Adrenal gland (tissue), 12 donors: ENCODE data around the gene METAP2. TPM values are rescaled to one million over a fixed set of nuclear protein-coding genes. Genes with fewer than 3 reads are reported as not detected.
A peak's percentile ranks its signal among the peaks of the same experiment; 100 is the strongest.

ENCODE experiments used
- DNase-seq, 7 donors: peaks; one replicate each; pipeline ENCODE4 v3.0.0-alpha.2; 2019 to 2020
- H3K27ac ChIP-seq, 5 donors: fragments of 200-600 bp; sonication (generic) in 4 of 5; 1 replicate in 3 of 5; 2 replicates in 2 of 5; pipeline versions ENCODE4 v1.5.1 to v1.8.0; 2016 to 2020; ENCODE audit warnings: mild to moderate bottlenecking in 1 of 5
- H3K27me3 ChIP-seq: fragments of 200-600 bp; 2 replicates; pipeline ENCODE4 v1.8.0; 2021
- H3K36me3 ChIP-seq, 2 donors: fragments of 200-600 bp; replicated peaks in 1 of 2; 1 replicate in 1 of 2; 2 replicates in 1 of 2; pipeline versions ENCODE4 v1.5.1 to v1.8.0; 2018 to 2022
- H3K4me1 ChIP-seq, 2 donors: fragments of 200-600 bp; replicated peaks in 1 of 2; 1 replicate in 1 of 2; 2 replicates in 1 of 2; pipeline versions ENCODE4 v1.5.1 to v1.8.0; 2018 to 2021
- H3K4me3 ChIP-seq, 4 donors: fragments of 200-600 bp; sonication (generic) in 3 of 4; one replicate each; pipeline ENCODE4 v1.5.1; 2016 to 2018
- H3K9me3 ChIP-seq, 3 donors: fragments of 200-600 bp; sonication (generic) in 1 of 3; replicated peaks in 1 of 3; 1 replicate in 2 of 3; 2 replicates in 1 of 3; pipeline versions ENCODE4 v1.5.1 to v1.8.0; 2016 to 2021
- CTCF ChIP-seq, 6 experiments: fragments of 450-650 bp in 4 of 6; fragments of 200-600 bp in 2 of 6; sonication (generic) in 1 of 6; IDR thresholded peaks; 1 replicate in 5 of 6; 2 replicates in 1 of 6; pipeline versions ENCODE4 v1.5.1 to v1.8.0; 2016 to 2021; ENCODE audit warnings: antibody characterized with exemption in 6 of 6, mild to moderate bottlenecking in 2 of 6, moderate library complexity in 1 of 6
- POLR2A ChIP-seq, 2 donors: fragments of 450-650 bp; IDR thresholded peaks; one replicate each; pipeline ENCODE4 v1.6.1; 2017; ENCODE audit warnings: antibody characterized with exemption in 2 of 2, mild to moderate bottlenecking in 2 of 2, moderate library complexity in 1 of 2
- WGBS, 4 donors: extraction: QIAGEN DNeasy Blood & Tissue Kit in 2 of 4; methylation state at CpG; one replicate each; pipeline versions ENCODE4 v1.1.5 to v1.1.7; 2013 to 2017; 5-methylcytosine and 5-hydroxymethylcytosine counted together
- intact Hi-C, 2 donors: fragments of 100-400 bp; cut with DNase I; formaldehyde crosslinking; loops; one replicate each; pipeline versions ENCODE4 v1.14.1 to v1.15.0; 2022 to 2023
- polyA plus RNA-seq, 3 donors: library from polyadenylated mRNA; stranded (reverse); fragments of 200-250 nt in 2 of 3; fragments of 350-450 nt in 1 of 3; fragmentation: Illumina TruSeq in 1 of 3; extraction: RNeasy Lipid Tissue Mini Kit (QIAGEN cat#74804) in 1 of 3; gene quantifications; one replicate each; pipeline ENCODE4 v1.2.3, GENCODE V29; 2013 to 2014
- total RNA-seq, 9 donors: library from RNA; depleted of rRNA in 4 of 9; stranded (reverse); fragments of >200 nt in 4 of 9; fragments of 120-200 nt in 1 of 9; fragmentation: NEBNext Ultra II Directional in 1 of 9; extraction: Animal tissue kit (Norgen Biotek cat#: 25700) in 1 of 9; gene quantifications; one replicate each; pipeline versions ENCODE4 v1.1.0 to v1.2.4, GENCODE V29; 2013 to 2023
- donor health status: healthy with polysubstance abuse.
- donor health status: Bipolar disorder and iron deficiency.
- donor health status: DM: yes; HTN: yes; CAD: no.
- donor health status: DM: no; HTN: no; CAD: no.
- donor health status: DM: no; HTN: no; CAD: no.
- donor health status: DM: yes; HTN: yes; CAD: no.

Gene METAP2
- total and polyA plus RNA-seq, 12 donors: 43.2 to 142 (median 68.9) TPM

GRCh38 chr12:95487024-95487423 lies 13.1 kb downstream of the METAP2 start:
- no peaks in the 10 kb centered on the region for H3K9me3 ChIP-seq
- 54 to 69% (median 62%) methylated on average over 2 of the region's 2 CpGs for WGBS, 4 donors

GRCh38 chr12:95492462-95492861 lies 18.5 kb downstream of the METAP2 start:
- Histone ChIP-seq H3K36me3 (peaks cover 8 to 46% of the 10 kb centered on the region in 2 donors), H3K4me3 (no peak overlapping the region), H3K27ac (no peak overlapping the region), H3K9me3 (no peaks in the 10 kb centered on the region), H3K27me3 (no peaks in the 10 kb centered on the region), H3K4me1 (peaks cover 0 to 9% of the 10 kb centered on the region in 2 donors)
- 63 to 77% (median 73%) methylated on average over 2 of the region's 2 CpGs for WGBS, 4 donors
- DNase-seq: peak in 3 of 7 donors; percentile 25 to 45 (median 32)
- TF ChIP-seq POLR2A (IDR thresholded peaks at IDR 0.05) (no peak), CTCF (IDR thresholded peaks at IDR 0.05) (no peak)
- intact Hi-C loops: no loop called here

More at GRCh38 chr12:95487024-95487423, 13.1 kb downstream of the METAP2 start:
- DNase-seq: no peak
- Histone ChIP-seq H3K27me3 (no peaks in the 10 kb centered on the region), H3K36me3 (peaks cover 0 to 31% of the 10 kb centered on the region in 2 donors), H3K27ac (no peak overlapping the region), H3K4me3 (no peak overlapping the region), H3K4me1 (peaks cover 9 to 17% of the 10 kb centered on the region in 2 donors)
- no peak for TF ChIP-seq CTCF (IDR thresholded peaks at IDR 0.05)
- TF ChIP-seq POLR2A (IDR thresholded peaks at IDR 0.05): no peak
- intact Hi-C loops: no loop called here

GRCh38 chr12:95494888-95495287 lies 20.9 kb downstream of the METAP2 start:
- intact Hi-C loops: no loop called here
- peaks cover 0 to 9% of the 10 kb centered on the region in 2 donors for H3K4me1 ChIP-seq
- no peak for TF ChIP-seq POLR2A (IDR thresholded peaks at IDR 0.05)
- H3K27ac ChIP-seq: no peak overlapping the region
- DNase-seq: no peak
- no peak overlapping the region for H3K4me3 ChIP-seq
- 94 to 100% (median 97%) methylated on average over 2 of the region's 2 CpGs for WGBS, 4 donors
- no peaks in the 10 kb centered on the region for H3K9me3 ChIP-seq
- peaks cover 8 to 64% of the 10 kb centered on the region in 2 donors for H3K36me3 ChIP-seq
- H3K27me3 ChIP-seq: no peaks in the 10 kb centered on the region

- no peak for DNase-seq
- no peak for TF ChIP-seq CTCF (IDR thresholded peaks at IDR 0.05)
- TF ChIP-seq POLR2A (IDR thresholded peaks at IDR 0.05): no peak
- H3K4me1 ChIP-seq: peaks cover 0 to 9% of the 10 kb centered on the region in 2 donors
- intact Hi-C loops: no loop called here
- 91 to 96% (median 94%) methylated on average over 1 of the region's 1 CpG for WGBS, 4 donors
- no peak overlapping the region for H3K27ac ChIP-seq
- H3K27me3 ChIP-seq: no peaks in the 10 kb centered on the region
- no peaks in the 10 kb centered on the region for H3K9me3 ChIP-seq
- peaks cover 8 to 65% of the 10 kb centered on the region in 2 donors for H3K36me3 ChIP-seq
- no peak overlapping the region for H3K4me3 ChIP-seq
Observed at GRCh38 chr12:95495433-95495832, 21.5 kb downstream of the METAP2 start.

GRCh38 chr12:95497031-95497430 lies 23.1 kb downstream of the METAP2 start:
- no peak for DNase-seq
- no peaks in the 10 kb centered on the region for H3K9me3 ChIP-seq

More at GRCh38 chr12:95497031-95497430, 23.1 kb downstream of the METAP2 start:
- Histone ChIP-seq H3K27me3 (no peaks in the 10 kb centered on the region), H3K27ac (no peak overlapping the region), H3K4me3 (no peak overlapping the region), H3K4me1 (no peaks in the 10 kb centered on the region), H3K36me3 (peaks cover 8 to 59% of the 10 kb centered on the region in 2 donors)
- 98 to 100% (median 100%) methylated on average over 4 of the region's 4 CpGs for WGBS, 4 donors
- intact Hi-C loops: no loop called here
- no peak for TF ChIP-seq CTCF (IDR thresholded peaks at IDR 0.05)
- TF ChIP-seq POLR2A (IDR thresholded peaks at IDR 0.05): no peak
